ENCODE results near the gene CIDEA.

GRCh38 chr18:12264864-12265263, 10.7 kb downstream of the CIDEA start:
- TF ChIP-seq CTCF (IDR thresholded peaks at IDR 0.05; ENCODE audit: low read depth, low read length) (no peak), EZH2phosphoT487 (IDR thresholded peaks at IDR 0.05; ENCODE audit: low read depth) (no peak)

Measured in OCI-LY3 (cell line).